GM18505 (cell line): ENCODE measurements around the gene MRPL42.
"Not testable (repeated sequence)": the region's sequence is repeated elsewhere in the genome, so short reads cannot be mapped to it uniquely, and the experiment has no call there.

Experiments
- ATAC-seq: cut with Tn5 transposase; IDR thresholded peaks from one replicate; pipeline ENCODE4 v1.9.1; 2021; ENCODE audit not compliant: unreplicated experiment
- POLR2A ChIP-seq: IDR thresholded peaks from 4 replicates; pipeline ENCODE4 v1.6.1; 2011; ENCODE audit warnings: borderline replicate concordance; ENCODE audit not compliant: insufficient read depth, insufficient read length; ENCODE audit errors: extremely low read depth

The MRPL42 gene

DNA sequence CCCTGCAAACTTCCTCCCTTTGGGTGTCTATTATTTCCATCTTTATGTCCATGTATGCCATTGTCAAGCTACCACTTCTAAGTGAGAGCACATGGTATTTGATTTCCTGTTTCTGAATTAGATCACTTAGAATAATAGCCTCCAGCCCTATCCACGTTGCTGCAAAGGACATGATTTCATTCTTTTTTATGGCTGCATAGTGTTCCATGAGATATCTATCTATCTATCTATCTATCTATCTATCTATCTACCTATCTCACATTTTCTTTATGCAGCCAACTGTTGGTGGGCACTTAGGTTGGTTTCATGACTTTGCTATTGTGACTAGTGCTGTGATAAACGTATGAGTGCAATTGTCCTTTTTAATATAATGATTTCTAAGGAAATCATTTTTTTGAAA, 11.2 kb upstream of the MRPL42 start:
- TF ChIP-seq POLR2A: no peak

DNA sequence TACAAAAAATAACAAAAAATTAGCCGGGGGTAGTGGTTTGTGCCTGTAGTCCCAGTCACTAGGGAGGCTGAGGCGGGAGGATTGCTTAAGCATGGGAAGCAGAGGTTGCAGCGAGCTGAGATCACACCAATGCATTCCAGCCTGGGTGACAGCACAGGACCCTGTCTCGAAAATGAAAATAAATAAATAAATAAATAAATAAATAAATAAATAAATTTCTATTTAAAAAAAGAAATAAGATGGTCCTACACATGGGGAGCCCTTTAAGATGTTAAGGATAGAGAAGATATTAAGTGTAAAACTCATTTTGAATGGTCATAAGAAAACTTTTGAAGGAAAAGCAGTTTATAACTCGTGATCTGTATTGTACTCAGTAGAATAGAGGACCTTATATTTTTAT, 8.2 kb upstream of the MRPL42 start:
- no peak for ATAC-seq
- no peak for TF ChIP-seq POLR2A

More for the DNA sequence above, 11.2 kb upstream of the MRPL42 start:
- no peak for ATAC-seq

DNA sequence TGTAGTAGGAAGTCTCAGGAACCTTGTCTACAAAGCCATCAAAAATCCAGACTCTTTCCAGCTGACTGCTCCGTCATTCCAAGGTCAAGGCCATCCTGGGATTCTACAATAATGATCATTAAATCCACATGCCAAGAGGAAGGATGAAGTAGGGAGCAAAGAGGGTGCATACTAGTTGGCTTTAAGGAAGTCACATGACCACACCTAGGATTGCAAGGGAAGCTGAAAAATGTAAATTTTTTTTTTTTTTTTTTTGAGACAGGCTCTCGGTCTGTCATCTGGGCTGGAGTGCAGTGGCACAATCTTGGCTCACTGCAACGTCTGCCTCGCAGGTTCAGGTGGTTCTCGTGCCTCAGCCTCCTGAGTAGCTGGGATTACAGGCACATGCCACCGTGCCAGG, 7.3 kb upstream of the MRPL42 start:
- TF ChIP-seq POLR2A: no peak
- no peak for ATAC-seq

DNA sequence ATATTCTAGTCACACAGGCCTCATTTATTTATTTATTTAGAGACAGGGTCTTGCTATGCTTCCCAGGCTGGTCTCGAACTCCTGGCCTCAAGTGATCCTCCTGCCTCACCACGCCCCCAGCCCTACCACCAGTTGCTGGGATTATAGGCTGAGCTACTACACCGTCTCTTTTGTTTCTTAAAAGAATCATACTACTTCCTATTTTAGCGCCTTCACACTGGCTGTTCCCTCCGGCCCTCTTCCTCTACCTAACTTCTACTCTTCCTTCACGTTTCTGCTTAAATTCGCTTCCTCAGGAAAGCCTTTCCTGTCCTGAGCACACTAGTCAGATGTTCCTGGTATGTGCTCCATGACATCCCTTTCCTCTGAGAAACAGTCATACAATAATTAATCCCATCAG, 6.4 kb upstream of the MRPL42 start:
- no peak for TF ChIP-seq POLR2A
- ATAC-seq: no peak

DNA sequence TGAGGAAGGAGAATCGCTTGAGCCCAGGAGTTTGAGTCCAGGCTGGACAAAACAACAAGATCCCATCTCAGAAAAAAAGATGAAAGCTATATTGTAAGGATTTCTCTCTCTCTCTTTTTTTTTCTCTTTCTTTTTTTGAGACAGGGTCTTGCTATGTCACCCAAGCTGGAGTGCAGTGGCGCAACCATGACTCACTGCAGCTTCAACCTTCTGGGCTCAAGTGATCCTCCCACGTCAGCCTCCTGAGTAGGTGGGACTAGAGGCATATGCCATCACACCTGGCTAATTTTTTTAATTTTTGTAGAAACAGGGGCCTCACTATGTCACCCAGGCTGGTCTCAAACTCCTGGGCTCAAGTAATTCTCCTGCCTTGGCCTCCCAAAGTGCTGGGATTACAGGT, 5.8 kb upstream of the MRPL42 start:
- TF ChIP-seq POLR2A: no peak
- no peak for ATAC-seq

DNA sequence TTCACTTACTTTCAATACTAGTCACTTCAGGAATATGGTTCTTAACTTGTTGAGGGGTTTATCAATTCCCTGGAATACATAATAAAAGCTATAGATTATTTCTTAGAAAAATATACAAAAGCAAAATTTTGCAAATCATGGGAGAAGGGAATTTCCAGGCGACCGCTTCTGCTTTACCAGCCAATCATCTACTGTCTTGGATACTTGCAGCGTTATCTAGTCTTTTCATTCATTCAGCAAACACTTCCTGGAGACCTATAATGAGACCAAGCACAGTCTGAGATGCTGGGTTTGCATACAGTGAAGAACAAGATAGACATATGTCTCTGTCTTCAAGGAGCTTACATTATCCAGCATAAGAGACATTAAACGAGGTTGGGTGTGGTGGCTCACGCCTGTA, 1.5 kb upstream of the MRPL42 start:
- TF ChIP-seq POLR2A: no peak
- ATAC-seq: no peak

DNA sequence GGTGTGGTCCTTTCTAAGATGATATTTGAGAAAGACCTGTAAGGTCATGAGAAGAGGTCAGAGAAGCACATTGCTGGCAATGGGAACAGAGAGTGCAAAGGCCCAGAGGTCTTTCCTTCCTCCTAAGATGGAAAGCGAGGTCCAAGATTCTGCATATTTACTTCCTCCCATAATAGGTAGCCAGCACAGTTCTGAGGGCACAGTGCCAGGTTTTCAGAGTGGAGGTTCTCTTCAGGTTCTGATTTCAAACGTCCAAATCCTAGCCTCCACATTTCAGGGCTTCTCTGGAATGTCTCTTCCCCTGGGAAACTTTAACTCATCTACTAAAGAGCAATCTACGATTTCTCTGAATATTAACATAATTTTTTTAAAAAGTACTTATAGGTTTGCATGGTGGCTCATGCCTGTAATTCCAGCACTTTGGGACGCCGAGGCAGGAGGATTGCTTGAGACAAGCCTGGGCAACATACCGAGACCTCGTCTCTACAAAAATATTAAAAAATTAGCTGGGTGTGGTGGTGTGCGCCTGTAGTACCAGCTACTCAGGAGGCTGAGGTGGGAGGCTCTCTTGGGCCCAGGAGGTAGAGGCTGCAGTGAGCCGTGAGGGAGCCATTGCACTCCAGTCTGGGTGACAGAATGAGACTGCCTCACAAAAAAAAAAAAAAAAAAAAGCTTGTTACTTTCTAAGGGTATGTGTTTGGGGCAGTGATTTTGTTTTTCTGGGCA, 526 bp upstream of the MRPL42 start:
- no peak for ATAC-seq
- TF ChIP-seq POLR2A: no peak

DNA sequence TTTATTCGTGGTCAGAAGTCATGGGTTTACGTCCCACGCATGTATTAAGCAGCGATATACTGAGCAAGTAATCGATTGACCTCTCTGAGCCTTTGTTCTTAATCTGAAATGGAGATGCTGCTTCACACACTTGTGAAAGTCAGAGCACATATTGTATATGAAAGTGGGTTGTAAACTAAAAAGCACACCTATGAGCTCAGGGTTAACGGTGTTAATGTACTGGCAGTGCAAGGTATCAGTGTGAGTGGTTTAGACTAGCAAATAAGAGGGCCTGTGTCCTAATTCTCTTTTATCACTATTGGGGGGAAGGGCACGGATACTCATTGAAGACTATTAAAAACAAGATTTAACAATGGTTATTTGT, 676 bp downstream of the MRPL42 start:
- no peak for TF ChIP-seq POLR2A
- ATAC-seq: peak; percentile 19

DNA sequence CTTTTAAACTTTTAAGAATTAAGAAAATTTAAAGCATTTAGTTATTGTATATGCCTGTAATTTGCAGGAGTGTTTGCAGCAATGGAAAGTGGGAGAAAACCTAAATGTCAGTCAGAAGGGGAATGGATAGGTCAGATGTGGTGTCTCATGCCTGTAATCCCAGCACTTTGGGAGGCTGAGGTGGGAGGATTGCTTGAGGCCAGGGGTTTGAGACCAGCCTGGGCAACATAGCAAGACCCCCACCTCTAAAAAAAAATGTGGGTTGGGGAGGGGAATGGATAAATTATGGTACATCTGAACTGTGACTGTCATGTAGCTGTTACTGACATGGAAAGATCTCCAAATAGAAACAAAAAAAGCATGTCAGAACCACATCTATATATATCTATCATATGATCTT, 2.1 kb downstream of the MRPL42 start:
- no peak for ATAC-seq
- no peak for TF ChIP-seq POLR2A

DNA sequence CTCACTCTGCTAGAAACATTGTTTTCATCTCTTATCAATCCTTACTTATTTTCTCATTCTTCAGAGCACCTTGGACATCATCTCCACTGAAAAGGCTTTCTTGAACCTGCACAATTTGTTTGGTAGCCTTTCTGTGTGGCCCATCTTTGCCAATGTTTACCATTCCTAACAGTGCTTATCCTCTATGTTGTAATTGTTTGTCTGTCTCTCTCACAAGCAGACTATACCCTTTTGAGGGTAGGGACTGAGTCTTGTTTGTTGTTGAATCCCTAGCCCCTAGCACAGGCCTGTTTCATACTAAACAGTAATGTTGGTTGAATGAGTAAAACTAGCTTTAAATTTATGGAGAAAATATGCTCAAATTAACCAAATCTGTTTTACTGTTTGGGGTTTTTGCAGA, 9.2 kb downstream of the MRPL42 start:
- no peak for ATAC-seq
- no peak for TF ChIP-seq POLR2A

DNA sequence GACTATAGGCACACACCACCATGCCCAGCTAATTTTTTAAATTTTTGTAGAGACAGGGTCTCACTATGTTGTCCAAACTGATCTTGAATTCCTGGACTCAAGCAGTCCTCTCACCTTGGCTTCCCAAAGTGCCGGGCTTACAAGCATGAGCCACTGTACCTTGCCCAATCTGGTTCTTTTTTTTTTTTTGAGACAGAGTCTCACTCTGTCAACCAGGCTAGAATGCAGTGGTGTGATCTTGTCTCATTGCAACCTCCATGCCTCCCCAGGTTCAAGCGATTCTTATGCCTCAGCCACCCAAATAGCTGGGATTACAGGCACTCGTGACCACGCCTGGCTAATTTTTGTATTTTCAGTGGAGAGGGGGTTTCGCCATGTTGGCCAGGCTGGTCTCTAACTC, 15.4 kb downstream of the MRPL42 start:
- no peak for ATAC-seq

DNA sequence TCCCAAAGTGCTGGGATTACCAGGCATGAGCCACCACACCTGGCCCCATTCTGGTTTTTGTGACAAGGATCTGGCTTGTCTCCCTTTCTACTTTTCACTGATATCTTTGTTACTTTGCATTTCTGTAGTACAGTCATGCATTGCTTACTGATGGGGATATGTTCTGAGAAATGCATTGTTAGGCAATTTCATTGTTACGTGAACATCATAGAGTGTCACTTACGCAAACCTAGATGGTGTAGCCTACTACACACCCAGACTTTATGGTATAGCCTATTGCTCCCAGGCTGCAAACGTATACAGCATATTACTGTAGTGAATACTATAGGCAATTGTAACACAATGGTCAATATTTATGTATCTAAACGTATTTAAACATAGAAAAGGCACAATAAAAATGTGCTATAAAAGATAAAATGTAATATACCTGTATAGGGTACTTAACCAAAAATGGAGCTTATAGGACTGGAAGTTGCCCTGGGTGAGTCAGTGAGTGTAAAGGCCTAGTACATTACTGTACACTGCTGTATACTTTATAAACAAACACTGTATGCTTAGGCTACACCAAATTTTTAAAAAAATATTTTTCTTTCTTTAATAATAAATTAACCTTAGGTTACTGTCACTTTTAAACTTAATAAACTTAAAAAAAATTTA, 16.0 kb downstream of the MRPL42 start:
- no peak for TF ChIP-seq POLR2A
- no peak for ATAC-seq

More for the DNA sequence above, 15.4 kb downstream of the MRPL42 start:
- no peak for TF ChIP-seq POLR2A

DNA sequence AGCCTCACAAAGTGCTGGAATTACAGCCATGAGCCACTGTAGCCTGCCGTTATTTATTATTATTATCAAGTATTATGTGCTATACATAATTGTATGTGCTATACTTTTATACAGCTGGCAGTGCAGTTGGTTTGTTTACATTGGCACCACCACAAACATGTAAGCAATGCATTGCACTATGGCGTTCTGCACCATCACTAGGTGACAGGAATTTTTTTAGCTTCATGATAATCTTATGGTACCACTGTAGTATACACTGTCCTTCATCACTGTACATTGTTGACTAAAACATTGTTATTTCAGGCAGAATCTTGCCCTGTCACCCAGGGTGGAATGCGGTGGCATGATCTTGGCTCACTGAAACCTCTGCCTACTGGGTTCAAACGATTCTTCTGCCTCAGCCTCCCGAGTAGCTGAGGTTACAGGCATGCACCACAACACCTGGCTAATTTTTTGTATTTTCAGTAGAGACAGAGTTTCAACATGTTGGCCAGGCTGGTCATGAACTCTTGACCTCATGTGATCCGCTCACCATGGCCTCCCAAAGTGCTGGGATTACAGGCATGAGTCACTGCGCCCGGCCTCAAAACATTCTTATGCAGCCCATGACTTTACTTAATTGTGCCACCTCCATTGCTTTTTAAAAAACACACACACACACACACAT, 17.1 kb downstream of the MRPL42 start:
- TF ChIP-seq POLR2A: no peak
- no peak for ATAC-seq

DNA sequence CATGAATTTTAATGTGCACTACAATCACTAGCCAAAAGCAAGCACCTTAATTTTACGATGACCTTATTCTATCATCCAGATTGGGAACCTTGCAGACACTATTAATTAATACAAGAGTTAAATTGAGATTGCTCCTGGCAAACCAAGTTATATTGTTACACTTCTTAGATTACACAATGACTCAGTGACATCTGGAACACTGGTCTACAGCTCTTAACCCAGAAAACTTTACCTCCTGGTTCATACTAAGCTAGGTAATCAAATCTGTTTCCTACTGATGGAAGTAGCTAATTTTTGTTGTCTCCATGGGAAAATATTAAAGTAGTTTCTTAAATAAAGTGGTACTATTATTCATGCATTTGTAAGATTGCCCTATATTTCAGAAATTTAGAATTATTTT, 25.5 kb downstream of the MRPL42 start:
- not testable (repeated sequence) for ATAC-seq

DNA sequence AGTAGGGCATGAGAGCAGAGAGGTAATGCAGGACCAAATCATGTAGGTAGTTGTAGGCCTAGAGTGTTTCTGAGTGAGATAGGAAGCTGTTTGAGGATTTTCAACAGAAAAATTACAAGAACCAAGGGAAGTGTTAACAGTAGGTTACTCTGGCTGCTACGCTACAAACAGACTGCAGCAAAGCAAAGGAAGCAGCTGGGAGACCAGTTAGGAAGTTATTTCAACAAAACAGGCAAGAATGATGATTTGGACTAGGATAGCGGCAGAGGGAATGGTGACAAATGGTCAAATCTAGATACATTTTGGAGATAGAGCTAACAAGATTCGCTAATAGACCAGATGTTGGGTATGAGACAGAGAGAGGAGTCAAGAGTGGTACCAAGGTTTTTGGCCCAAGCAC, 26.8 kb downstream of the MRPL42 start:
- TF ChIP-seq POLR2A: no peak
- no peak for ATAC-seq

DNA sequence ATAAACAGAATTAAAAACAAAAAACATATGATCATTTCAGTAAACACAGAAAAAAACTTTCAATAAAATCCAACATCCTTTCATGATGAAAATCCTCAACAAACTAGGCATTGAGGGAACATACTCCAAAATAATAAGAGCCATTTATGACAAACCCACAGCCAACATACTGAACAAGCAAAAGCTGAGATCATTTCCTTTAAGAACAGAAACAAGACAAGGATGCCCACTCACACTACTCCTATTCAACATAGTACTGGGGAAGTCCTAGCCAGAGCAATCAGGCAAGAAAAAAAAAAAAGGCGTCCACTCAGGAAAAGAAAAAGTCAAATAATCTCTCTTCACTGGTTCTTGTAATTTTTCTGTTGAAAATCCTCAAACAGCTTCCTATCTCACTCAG, 30.1 kb downstream of the MRPL42 start:
- TF ChIP-seq POLR2A: no peak
- no peak for ATAC-seq

DNA sequence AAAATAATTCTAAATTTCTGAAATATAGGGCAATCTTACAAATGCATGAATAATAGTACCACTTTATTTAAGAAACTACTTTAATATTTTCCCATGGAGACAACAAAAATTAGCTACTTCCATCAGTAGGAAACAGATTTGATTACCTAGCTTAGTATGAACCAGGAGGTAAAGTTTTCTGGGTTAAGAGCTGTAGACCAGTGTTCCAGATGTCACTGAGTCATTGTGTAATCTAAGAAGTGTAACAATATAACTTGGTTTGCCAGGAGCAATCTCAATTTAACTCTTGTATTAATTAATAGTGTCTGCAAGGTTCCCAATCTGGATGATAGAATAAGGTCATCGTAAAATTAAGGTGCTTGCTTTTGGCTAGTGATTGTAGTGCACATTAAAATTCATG, 31.5 kb downstream of the MRPL42 start:
- ATAC-seq: not testable (repeated sequence)
